ENCODE results near the gene HOXA4.

Gene HOXA4

DNA sequence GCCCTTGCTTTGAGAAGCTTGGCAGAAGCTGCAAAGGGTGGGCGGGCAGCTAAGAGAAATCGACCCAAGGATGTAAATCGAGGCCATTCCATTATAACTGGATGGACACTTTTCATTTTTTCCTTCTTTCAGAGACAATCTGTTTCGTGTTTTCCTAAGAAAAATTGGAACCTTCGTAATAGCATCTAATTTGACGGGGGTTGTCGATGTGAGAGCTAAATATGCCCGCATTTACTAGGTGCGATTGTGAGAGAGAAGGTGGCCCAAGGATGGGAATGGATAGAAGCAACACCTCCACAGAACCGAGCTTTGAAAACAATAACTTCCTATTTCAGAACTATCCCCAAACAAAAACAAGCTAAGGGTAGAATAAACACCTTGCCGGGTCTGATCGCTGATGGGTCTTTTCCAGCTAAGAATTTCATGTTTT, 848 bp upstream of the HOXA4 start:
- DNase-seq: no peak

- no peak for DNase-seq
Observed at GRCh38 chr7:27129729-27130539, 623 bp downstream of the HOXA4 start.

GRCh38 chr7:27128776-27129728, 1.5 kb downstream of the HOXA4 start:
- no peak for DNase-seq

- no peak for DNase-seq
Observed at GRCh38 chr7:27128034-27128433, 2.5 kb downstream of the HOXA4 start.

DNA sequence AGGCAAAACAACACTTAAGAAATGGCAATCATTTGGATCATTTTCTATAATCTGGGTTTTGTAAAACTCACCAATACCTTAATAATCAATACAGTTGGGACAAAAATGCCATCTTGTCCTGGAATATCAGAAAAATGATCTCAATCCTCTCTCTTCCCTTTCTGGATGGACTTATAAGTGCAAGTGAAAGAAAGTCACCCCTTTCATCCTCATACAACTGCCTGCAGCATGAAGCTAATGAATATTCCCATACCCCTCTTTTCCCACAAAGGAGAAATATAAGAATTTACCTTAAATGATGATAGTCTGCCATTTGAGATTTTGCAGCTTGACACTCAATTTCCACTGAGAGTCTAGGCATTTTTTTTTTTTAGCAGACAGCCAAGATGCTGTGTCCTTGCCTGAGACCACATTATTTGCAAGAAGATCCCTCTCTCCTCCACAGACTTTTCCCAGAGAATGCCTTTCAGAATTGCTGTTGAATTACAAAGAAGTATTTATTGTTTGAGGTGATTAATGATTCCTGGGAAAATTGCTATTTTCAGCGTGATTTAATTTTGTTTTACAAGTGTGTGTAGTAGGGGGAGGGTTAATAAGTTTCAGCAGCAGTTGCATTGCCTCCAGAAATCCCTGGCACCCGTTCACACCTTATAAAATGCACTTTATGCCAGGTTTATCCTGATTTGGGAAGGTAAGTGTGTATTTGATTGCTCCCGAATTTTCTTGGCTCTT, 3.8 kb downstream of the HOXA4 start:
- no peak for DNase-seq

GRCh38 chr7:27125986-27126394, 4.6 kb downstream of the HOXA4 start:
- no peak for DNase-seq

GRCh38 chr7:27124902-27125689, 5.5 kb downstream of the HOXA4 start:
- no peak for DNase-seq

GRCh38 chr7:27124096-27124901, 6.3 kb downstream of the HOXA4 start:
- DNase-seq: no peak

GRCh38 chr7:27123477-27124053, 7.0 kb downstream of the HOXA4 start:
- DNase-seq: no peak

DNA sequence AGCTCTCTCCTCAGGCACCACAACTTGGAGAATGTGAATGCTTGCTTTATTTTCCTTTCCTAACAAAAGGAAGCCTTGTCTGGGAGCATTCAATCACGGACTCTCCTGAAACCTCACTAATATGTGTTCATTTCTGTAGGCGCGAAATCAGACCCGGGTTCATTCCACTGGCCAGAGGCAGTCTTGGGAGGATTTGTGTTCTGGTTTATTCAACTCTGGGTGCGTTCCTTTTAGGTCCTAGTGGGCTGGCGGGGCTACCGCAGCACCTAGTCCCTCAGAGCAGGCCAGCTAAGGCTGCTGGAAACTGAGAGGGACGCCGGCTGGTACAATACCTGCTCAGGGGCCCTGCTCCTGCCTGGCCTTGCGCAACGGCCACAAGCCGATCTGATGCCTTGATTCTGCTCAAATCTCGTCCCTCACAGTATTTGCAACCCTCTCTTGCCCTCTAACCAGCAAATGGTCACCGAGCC, 7.5 kb downstream of the HOXA4 start:
- DNase-seq: no peak

DNA sequence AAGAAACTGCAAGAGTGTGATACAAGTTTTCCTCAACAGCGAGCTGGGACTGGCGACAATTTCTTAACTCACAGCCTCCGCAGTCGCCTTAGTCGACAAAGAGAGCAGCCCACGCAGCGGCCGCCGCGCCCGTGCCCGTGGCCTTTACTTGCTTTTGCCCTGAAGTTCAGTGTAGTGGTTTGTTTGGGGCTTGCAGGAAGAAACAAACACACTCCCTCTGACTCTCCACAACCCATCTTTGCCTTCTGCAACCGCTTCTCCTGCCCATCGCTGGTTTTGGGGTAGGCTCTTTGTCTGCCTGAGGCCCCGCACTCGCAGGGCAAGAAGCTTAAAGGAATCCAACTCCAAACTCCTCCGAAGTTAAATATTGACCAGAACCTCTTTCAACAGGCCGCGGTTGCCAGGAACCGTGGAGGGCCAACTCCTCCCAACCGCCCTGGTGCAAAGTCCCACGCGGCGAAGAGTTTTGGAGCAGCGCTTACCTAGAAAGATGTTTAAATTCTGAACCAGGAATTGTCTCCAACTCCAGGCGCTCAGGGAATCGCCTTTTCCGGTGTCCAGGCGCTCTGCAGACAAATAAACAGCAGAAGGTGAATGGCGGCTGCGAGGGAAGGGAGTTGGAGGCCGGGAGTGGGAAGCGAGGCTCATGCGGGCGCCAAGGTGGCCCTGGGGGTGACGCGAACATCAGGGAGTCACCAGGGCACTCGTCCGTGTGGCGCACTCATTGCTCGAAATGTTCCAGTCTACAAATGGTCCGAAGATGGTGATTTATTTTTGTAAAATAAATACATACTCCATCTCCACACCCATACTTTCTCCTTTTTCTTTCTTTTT, 8.3 kb downstream of the HOXA4 start:
- no peak for DNase-seq

- no peak for DNase-seq
Observed at GRCh38 chr7:27121684-27122076, 8.9 kb downstream of the HOXA4 start.

DNA sequence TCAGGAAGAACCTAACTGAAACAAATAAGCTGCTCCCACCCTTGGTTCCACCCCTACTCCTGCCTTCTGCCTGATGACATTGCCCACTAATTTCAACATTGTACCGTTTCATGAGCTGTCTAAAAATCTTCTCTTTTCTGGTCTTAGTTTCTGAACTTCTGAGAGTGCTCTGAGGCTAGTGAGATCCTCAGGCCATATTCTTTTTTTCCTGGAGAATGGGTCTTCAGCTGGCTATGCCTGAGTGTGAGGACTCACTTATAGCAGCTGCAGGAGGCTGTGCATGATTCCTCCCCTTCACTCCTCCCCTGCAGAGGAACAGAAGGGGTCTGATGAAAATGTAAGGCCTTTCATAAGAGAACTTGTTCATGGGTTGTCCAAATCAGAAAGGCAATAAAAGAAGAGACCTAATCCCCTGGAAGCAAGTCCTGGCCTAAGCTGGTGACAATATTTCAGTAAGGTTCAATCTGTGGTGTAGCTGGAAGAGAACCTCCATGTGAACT, 11.1 kb downstream of the HOXA4 start:
- no peak for DNase-seq

DNA sequence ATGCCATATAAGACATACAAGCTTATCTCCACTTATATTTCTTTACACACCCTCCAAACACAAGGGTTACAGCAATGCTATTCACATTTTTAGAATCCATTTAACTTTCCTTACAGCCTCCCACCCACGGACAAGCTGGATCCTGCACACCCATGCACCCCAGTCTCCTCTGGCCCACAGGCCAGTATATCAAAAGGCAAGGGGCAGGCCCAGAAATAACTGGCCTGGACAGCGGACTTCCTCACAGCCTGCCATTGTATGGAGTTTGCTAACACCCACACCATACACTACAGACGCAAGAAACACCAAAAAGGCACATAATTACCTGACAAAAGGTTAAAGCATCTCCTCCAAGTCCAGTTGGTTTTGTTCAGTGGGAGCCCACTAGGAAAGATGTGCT, 12.0 kb downstream of the HOXA4 start:
- DNase-seq: no peak

DNA sequence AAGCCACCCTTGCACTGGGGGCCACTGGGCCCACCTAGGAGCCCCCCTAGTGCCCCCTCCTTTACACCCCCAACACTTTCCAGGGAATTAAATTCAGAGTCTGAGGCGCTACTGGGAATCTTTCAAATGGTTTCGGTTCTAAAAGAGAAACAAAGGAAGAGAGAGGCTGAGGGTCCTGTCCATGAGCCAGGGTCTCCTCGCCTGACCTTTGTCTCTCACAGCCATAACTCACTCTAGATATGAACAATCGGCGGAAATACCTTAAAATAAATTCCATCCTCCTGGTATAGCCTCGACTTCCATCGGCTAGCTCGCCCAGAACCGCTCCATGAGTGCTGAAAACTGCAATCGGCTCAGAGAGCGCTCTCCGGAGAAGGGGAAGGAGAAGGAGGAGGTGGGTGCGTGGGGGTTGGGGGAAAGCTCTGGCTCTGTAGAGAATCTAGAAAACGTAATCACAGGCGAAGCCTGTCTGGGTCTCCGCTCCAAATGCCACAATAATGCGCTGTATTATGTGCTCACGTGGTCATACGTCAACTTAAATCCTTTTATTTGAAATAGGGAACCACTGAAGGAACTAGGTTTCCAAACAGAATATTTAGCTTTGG, 12.6 kb downstream of the HOXA4 start:
- DNase-seq: no peak

- DNase-seq: no peak
Observed at GRCh38 chr7:27116962-27117886, 13.3 kb downstream of the HOXA4 start.

DNA sequence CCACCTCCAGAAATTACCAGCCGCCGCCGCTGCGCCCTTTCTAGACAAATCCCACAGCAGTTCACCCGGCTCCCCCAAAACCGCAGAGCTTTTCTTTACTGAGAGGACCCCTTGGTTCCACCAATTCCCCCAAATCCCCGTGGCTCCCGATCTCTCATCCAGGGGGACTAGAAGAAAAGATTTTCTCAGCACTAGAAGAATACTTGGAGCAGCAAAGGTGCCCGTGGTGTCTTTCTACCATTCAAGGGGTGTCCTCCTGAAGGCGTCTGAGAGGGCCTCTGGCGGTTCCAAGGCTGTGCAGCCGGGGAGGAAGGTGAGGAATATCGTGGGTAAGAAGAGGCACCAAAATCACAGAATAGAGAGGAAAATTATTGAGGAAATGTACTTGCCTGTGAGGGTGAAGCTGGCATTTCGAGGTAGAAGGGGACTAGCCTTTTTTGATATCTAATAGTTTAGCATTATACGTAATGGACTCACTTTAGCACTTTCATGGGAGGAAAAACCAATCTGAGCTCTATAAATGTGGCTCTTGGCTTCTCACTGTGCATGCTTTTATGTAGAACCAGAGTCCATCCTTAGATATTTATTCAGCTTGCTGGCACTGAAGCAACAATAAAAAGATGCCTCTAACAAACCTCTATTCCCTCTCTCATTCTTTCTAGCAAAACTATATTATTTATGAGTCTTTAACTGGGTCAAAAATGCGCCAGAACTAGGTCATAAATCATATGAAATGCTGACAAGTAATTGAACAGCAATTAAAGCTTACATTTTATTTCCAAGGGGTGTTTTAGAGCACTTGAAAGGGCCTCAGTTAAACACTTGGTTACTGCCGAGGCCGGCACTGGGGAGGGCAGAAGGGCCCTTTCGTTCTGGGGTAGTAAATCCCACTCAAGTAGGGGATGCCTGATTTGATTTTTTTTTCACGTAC, 14.3 kb downstream of the HOXA4 start:
- DNase-seq: no peak

Data from AML-193 (cell line).